ENCODE measurements around the gene YBX2.

DNA sequence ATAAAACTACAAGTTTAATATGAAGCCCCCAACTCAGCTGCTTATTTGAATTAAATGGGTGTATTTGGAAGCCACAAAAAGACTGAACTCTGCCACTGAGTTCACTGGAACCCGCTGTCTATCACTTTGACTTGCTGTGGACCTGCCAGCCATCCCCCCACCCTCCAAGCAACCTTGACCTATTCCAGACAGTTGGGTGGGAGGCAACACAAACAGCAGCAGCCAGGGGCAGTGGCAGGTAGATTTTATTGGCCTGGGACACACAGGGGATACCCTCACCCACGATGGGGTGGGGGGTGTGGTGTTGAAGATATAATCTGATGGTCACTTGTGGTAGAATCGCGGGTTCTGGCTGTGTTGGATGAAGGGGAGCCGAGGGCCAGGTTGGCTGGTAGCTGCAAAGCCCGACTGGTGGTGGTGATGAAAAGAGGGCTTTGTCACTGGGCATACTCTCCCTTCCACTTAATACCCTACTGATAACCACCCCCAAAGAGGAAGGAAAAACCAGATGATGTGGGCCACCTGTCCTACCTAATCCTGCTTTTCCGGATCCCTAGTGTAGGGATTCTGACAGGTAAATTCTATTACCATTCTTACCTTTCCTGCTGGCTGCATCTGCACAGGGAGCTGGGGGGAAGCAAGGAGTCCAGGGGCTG, 18.1 kb upstream of the YBX2 start:
- TF ChIP-seq POLR2A (IDR thresholded peaks at IDR 0.05; ENCODE audit: low read length) = no peak
- no peak for TF ChIP-seq GATA1 (IDR thresholded peaks at IDR 0.05; ENCODE audit: low read depth, low read length)
